Measurements from ENCODE around the gene RRN3. TPM values are rescaled to one million over a fixed set of nuclear protein-coding genes. Genes with fewer than 3 reads are reported as not detected.
"Not testable (repeated sequence)": the region's sequence is repeated elsewhere in the genome, so short reads cannot be mapped to it uniquely, and the experiment has no call there.

RRN3 gene
- total RNA-seq, 1 experiment from 2014 or later = 57.7 TPM

GRCh38 chr16:15016354-15016753, 77.7 kb downstream of the RRN3 start:
- H3K9ac ChIP-seq (ENCODE audit: low read length); intact Hi-C loops (cut with micrococcal nuclease); H3K27me3 ChIP-seq (ENCODE audit: insufficient read depth, low read length); CTCF ChIA-PET; H3K4me3 ChIP-seq (replicated peaks in 1 of 2; ENCODE audit: low read depth in 1 of 2, low read length in 2 of 2); H3K27ac ChIP-seq (ENCODE audit: low read depth, low read length); ATAC-seq; H3K79me2 ChIP-seq (ENCODE audit: insufficient read depth, low read length); H3K4me2 ChIP-seq (ENCODE audit: low read length); BruUV-seq (replicated peaks); H4K20me1 ChIP-seq (ENCODE audit: insufficient read depth); H3K9me3 ChIP-seq (ENCODE audit: control insufficient read depth in 1 of 2, insufficient read depth in 1 of 2, low read depth in 1 of 2, low read length in 2 of 2); DNase-seq (ENCODE audit: low read depth, low spot score); H3K9me2 ChIP-seq (ENCODE audit: insufficient read depth); POLR2A ChIA-PET; H3K4me1 ChIP-seq (ENCODE audit: control insufficient read depth in 1 of 2, insufficient read depth in 2 of 2, low read length in 2 of 2); H2AFZ ChIP-seq (ENCODE audit: low read depth, low read length, poor library complexity, severe bottlenecking); RAD21 ChIA-PET (ENCODE audit: low non-redundant PET in 1 of 2, low total read pairs in 2 of 2, uncharacterized antibody in 2 of 2, unreplicated experiment in 2 of 2): not testable (repeated sequence)
- H3K36me3 ChIP-seq (ENCODE audit: control insufficient read depth in 1 of 2, insufficient read depth in 2 of 2, low read length in 2 of 2) = peaks cover 15 to 26% of the 10 kb centered on the region in 2 experiments

DNA sequence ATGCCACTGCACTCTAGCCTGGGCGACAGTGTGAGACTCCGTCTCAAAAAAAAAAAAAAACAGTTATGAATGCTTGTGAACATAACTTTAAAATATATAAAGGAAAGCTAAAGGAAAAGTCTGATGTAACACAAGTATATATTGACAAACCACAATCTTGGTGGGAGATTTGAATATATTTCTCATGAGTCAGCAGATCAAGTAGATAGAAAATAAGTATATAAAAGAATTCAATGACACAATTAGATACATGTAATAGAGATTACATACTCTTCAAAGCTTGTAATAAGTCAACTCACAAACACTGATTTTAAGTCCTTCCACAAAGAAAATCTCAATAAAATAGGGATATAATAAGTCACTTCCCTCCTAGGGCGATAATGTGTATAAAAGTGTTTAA, 78.4 kb downstream of the RRN3 start:
- ATAC-seq; H3K4me2 ChIP-seq (ENCODE audit: low read length); H3K4me1 ChIP-seq (ENCODE audit: control insufficient read depth in 1 of 2, insufficient read depth in 2 of 2, low read length in 2 of 2); H3K9me2 ChIP-seq (ENCODE audit: insufficient read depth); H3K9me3 ChIP-seq (ENCODE audit: control insufficient read depth in 1 of 2, insufficient read depth in 1 of 2, low read depth in 1 of 2, low read length in 2 of 2); H3K27ac ChIP-seq (ENCODE audit: low read depth, low read length); H2AFZ ChIP-seq (ENCODE audit: low read depth, low read length, poor library complexity, severe bottlenecking); RAD21 ChIA-PET (ENCODE audit: low non-redundant PET in 1 of 2, low total read pairs in 2 of 2, uncharacterized antibody in 2 of 2, unreplicated experiment in 2 of 2); H4K20me1 ChIP-seq (ENCODE audit: insufficient read depth); H3K27me3 ChIP-seq (ENCODE audit: insufficient read depth, low read length); POLR2A ChIA-PET; H3K4me3 ChIP-seq (replicated peaks in 1 of 2; ENCODE audit: low read depth in 1 of 2, low read length in 2 of 2); BruUV-seq (replicated peaks); intact Hi-C loops (cut with micrococcal nuclease); H3K79me2 ChIP-seq (ENCODE audit: insufficient read depth, low read length); DNase-seq (ENCODE audit: low read depth, low spot score); CTCF ChIA-PET; H3K9ac ChIP-seq (ENCODE audit: low read length): not testable (repeated sequence)
- peaks cover 13 to 26% of the 10 kb centered on the region in 2 experiments for H3K36me3 ChIP-seq (ENCODE audit: control insufficient read depth in 1 of 2, insufficient read depth in 2 of 2, low read length in 2 of 2)

DNA sequence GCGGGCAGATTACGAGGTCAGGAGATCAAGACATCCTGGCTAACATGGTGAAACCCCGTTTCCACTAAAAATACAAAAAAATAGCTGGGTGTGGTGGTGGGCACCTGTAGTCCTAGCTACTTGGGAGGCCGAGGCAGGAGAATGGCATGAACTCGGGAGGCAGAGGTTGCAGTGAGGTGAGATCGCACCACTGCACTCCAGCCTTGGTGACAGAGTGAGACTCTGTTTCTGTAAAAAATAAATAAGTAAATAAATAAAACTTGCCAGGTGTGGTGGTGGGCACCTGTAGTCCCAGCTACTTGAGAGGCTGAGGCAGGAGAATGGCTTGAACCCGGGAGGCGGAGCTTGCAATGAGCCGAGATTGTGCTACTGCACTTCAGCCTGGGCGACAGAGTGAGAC, 81.1 kb downstream of the RRN3 start:
- H2AFZ ChIP-seq (ENCODE audit: low read depth, low read length, poor library complexity, severe bottlenecking); ATAC-seq; H4K20me1 ChIP-seq (ENCODE audit: insufficient read depth); BruUV-seq (replicated peaks); H3K9me3 ChIP-seq (ENCODE audit: control insufficient read depth in 1 of 2, insufficient read depth in 1 of 2, low read depth in 1 of 2, low read length in 2 of 2); H3K27ac ChIP-seq (ENCODE audit: low read depth, low read length); RAD21 ChIA-PET (ENCODE audit: low non-redundant PET in 1 of 2, low total read pairs in 2 of 2, uncharacterized antibody in 2 of 2, unreplicated experiment in 2 of 2); DNase-seq (ENCODE audit: low read depth, low spot score); H3K4me1 ChIP-seq (ENCODE audit: control insufficient read depth in 1 of 2, insufficient read depth in 2 of 2, low read length in 2 of 2); H3K79me2 ChIP-seq (ENCODE audit: insufficient read depth, low read length); H3K9ac ChIP-seq (ENCODE audit: low read length); H3K4me3 ChIP-seq (replicated peaks in 1 of 2; ENCODE audit: low read depth in 1 of 2, low read length in 2 of 2); POLR2A ChIA-PET; intact Hi-C loops (cut with micrococcal nuclease); CTCF ChIA-PET; H3K9me2 ChIP-seq (ENCODE audit: insufficient read depth); H3K27me3 ChIP-seq (ENCODE audit: insufficient read depth, low read length); H3K4me2 ChIP-seq (ENCODE audit: low read length): not testable (repeated sequence)
- H3K36me3 ChIP-seq (ENCODE audit: control insufficient read depth in 1 of 2, insufficient read depth in 2 of 2, low read length in 2 of 2) = peaks cover 7 to 16% of the 10 kb centered on the region in 2 experiments

MicroRNAs within 50 kb of the gene (microRNA counts, 767-probe panel; counts per million panel counts)
- microRNA hsa-miR-1972 = not detected

Small RNAs within 50 kb of the gene (microRNA-seq; reads per million reads assigned to microRNA genes)
- gene MIR1972-1 (ENCODE audit: borderline number of aligned reads) = not detected
- gene MIR6511B2 (ENCODE audit: borderline number of aligned reads) = not detected

Other genes with a start within 250 kb of the RRN3 start
- 93.4 TPM for gene NPIPA1, start 156.8 kb downstream of the RRN3 start, total RNA-seq (2021; ENCODE audit: unreplicated experiment)
- 94.3 TPM for gene PDXDC1, start 119.2 kb downstream of the RRN3 start, total RNA-seq (2021; ENCODE audit: unreplicated experiment)
- gene NTAN1, start 38.2 kb downstream of the RRN3 start, total RNA-seq (2021; ENCODE audit: unreplicated experiment) = 34.4 TPM

Measured in HCT116 (cell line).